Right renal cortex interstitium (tissue), 3 donors: ENCODE measurements around the gene TTYH3. TPM values are rescaled to one million over a fixed set of nuclear protein-coding genes. Genes with fewer than 3 reads are reported as not detected.

ENCODE experiments used
- DNase-seq, 3 donors: peaks; one replicate each; pipeline ENCODE4 v3.0.0-alpha.2; 2013; ENCODE audit warnings: low read depth in 3 of 3, low spot score in 2 of 3
- polyA plus RNA-seq, 3 donors: library from polyadenylated mRNA; unstranded; fragments of 120-200 nt; gene quantifications; one replicate each; pipeline ENCODE4 v1.2.1, GENCODE V29; 2013; ENCODE audit not compliant: insufficient read length in 3 of 3

TTYH3 gene
- polyA plus RNA-seq, 3 donors = 65.8 to 75.9 (median 68.7) TPM

GRCh38 chr7:2701424-2701823 is 69.6 kb downstream of the TTYH3 start:
- DNase-seq = no peak

GRCh38 chr7:2701832-2702593 is 70.2 kb downstream of the TTYH3 start:
- DNase-seq = no peak

- no peak for DNase-seq
These were observed 70.8 kb downstream of the TTYH3 start for GRCh38 chr7:2702594-2702957.

- no peak for DNase-seq
These were observed 73.7 kb downstream of the TTYH3 start for GRCh38 chr7:2705371-2706096.

GRCh38 chr7:2706685-2707126 is 74.9 kb downstream of the TTYH3 start:
- DNase-seq = no peak

GRCh38 chr7:2707481-2707880 is 75.7 kb downstream of the TTYH3 start:
- no peak for DNase-seq

GRCh38 chr7:2708041-2708440 is 76.3 kb downstream of the TTYH3 start:
- DNase-seq = no peak

- DNase-seq = no peak
These were observed 76.9 kb downstream of the TTYH3 start for GRCh38 chr7:2708547-2709310.

GRCh38 chr7:2709553-2710285 is 77.9 kb downstream of the TTYH3 start:
- DNase-seq = no peak

- DNase-seq = no peak
These were observed 78.5 kb downstream of the TTYH3 start for GRCh38 chr7:2710286-2710655.

GRCh38 chr7:2710901-2711551 is 79.2 kb downstream of the TTYH3 start:
- DNase-seq = no peak

- no peak for DNase-seq
These were observed 80.3 kb downstream of the TTYH3 start for GRCh38 chr7:2711895-2712675.

GRCh38 chr7:2713370-2713769 is 81.6 kb downstream of the TTYH3 start:
- DNase-seq = no peak

- no peak for DNase-seq
These were observed 82.2 kb downstream of the TTYH3 start for GRCh38 chr7:2713978-2714377.

Other genes with a start within 250 kb of the TTYH3 start
- 1 to 10 TPM; 6.8 to 9.8 (median 8.5) TPM for gene CHST12, start 228.4 kb upstream of the TTYH3 start, polyA plus RNA-seq
- gene GRIFIN, start 155.6 kb upstream of the TTYH3 start, polyA plus RNA-seq = not detected
- gene LFNG, start 112.2 kb upstream of the TTYH3 start, polyA plus RNA-seq = 10 to 100 TPM; 25.3 to 31.0 (median 30.7) TPM
- gene BRAT1, start 76.5 kb upstream of the TTYH3 start, polyA plus RNA-seq = 10 to 100 TPM; 18.7 to 22.9 (median 20.3) TPM
- gene IQCE, start 73.0 kb upstream of the TTYH3 start, polyA plus RNA-seq = 10 to 100 TPM; 19.2 to 21.2 (median 21.2) TPM
- gene AMZ1, start 56.2 kb downstream of the TTYH3 start, polyA plus RNA-seq = under 1 TPM; 0.08 to 0.29 (median 0.27) TPM
- gene GNA12, start 212.3 kb downstream of the TTYH3 start, polyA plus RNA-seq = 10 to 100 TPM; 41.0 to 42.3 (median 41.7) TPM